Kidney capillary endothelial cell (primary cell): ENCODE data around the gene RASGRF1.

Experiments used
- DNase-seq: peaks from one replicate; pipeline ENCODE4 v3.0.0-alpha.2; 2018; ENCODE audit warnings: low spot score

The RASGRF1 gene

DNA sequence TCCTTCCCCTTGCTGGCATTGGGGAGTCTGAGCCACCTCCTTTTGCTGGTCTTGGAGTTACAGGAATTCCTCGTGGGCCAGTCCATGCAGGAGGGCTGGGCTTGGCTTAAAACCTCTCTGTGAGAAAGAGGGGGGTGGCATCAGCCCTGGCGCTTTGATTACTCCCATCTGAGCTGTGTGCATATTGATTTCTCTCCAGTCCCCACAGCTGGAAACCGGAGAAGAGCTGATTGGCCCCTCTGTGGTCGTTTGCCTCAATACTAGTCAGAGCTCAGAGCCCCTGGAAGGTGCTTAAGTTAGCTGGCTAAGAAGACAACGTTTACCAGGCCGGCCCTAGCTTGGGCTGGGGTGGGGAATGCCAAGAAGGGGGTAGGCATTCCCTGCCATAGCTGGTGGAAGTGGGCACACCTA, 4.0 kb upstream of the RASGRF1 start:
- DNase-seq = no peak

DNA sequence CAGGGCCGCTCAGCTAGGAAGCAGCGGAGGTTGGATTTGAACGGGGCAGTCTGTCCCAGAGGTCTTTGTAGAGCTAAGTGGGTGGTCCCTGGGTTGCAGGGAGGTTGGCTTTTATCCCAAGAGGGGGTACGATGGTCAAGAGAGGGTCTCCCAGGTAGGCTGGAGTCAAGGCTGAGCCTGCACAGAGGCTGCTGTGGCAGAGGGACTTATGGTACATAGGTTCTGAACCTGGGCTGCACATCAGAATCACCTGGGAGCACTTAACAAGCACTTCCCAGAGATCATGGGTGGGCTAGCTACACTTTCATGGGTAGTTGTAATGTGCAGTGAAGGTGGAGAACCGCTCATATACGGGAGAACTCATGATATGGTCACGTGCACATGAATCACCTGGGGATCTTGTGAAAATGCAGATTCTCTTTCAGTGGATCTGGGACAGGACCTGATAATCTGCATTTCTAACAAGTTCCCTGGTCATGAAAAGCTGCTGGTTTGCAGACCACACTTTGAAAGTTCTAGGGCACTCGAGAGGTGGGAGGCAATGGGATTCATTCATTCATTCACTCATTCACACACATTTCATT, 2.9 kb upstream of the RASGRF1 start:
- no peak for DNase-seq

DNA sequence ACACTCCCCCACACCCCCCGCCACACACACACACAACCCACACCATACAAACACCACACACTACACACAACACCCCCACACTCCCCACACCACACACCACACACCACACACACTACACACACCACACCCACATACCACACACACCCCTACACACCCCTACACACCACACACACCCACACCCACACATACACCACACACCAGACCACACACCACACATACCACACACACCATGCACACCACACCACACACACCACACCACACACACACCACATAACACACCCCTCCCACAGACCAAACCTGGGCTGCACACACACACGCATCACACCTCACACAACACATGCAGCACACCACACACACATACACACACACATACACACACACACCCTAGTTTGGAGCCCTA, 1.8 kb upstream of the RASGRF1 start:
- DNase-seq = no peak

DNA sequence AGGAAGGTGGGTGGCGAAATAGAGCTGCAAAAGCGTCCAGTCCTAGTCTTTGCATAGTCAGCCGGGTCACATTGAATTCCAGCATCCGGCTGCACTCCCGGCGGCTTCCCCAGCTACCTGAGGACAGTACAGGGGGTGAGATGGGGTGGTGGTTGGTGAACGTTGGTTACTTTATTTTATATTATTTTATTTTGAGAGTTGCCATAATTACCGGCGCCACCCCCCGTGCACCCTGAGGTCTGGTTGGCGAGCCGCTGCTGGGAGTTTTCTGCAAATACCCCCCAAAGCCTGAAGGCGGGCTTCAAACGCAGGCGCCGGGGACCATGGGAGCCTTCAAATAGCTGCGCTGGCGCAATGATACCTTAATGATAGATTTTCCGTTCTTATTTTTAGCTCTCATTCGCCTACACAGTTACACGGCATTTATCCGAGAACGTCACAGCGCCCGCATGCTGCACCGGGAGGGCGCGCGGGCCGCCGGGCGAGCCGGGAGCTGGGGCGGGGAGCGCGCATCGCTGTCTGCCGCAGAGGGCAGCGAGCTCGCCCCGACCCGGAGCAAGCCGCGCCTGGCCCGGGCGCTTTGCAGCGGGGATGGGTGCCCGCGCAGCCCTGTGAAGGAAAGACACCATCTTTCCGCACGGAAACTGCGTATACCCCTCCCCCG, 756 bp upstream of the RASGRF1 start:
- DNase-seq = no peak

DNA sequence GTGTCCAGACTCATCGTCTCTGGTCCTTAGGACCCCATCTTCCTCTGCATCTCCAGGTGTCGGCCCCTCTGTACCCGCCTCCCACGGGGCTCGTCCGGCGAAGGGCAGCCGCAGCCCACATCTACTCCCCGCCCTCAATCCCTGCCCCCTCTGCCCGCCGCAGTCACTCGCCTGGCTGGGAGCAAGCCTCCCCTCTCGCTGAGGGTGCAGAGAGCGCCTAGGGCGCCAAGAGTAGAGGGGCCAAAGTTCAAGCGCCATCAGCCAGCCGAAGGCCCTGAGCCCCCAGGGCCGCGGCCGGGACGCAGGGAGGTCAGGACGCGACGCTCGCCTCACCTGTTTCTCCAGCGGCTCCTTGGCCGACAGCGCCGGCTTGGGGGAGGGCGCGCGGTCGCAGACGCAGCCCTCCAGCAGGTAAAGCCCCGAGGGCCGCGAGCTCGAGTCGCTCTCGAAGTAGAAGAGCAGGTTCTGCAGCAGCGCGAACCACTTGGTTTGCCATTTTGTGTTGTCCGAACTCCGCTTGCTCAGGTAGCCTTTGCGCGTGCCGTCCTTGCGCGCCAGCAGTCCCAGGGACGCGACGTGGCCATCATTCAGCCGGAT, 592 bp downstream of the RASGRF1 start:
- DNase-seq = no peak

DNA sequence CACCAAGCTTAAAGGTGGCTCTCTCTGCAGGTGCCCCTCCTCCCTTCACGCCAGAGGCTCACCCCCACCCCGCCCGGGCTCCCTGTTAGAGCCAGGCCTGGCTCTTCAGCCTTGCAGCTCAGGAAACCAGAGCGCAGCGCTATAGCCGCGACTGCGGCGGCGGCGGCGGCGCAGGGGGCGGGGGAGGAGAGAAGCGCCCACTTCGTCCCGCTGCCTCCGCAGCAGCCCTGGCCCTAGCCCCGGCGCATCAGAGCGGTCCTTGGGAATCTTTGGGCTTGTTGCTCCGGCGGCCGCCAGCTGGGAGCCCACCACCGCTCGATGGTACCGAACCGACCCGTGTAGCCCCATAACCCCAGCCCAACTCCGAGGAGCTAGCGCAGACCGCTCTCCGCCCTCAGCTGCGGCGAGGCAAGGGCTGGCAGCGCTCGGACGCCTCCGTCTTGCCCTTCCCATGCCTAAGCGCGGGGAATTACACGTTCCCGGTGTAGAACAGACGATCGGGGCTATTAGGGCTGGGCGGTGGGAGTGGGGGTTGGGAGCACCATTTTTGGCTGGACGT, 1.2 kb downstream of the RASGRF1 start:
- no peak for DNase-seq

DNA sequence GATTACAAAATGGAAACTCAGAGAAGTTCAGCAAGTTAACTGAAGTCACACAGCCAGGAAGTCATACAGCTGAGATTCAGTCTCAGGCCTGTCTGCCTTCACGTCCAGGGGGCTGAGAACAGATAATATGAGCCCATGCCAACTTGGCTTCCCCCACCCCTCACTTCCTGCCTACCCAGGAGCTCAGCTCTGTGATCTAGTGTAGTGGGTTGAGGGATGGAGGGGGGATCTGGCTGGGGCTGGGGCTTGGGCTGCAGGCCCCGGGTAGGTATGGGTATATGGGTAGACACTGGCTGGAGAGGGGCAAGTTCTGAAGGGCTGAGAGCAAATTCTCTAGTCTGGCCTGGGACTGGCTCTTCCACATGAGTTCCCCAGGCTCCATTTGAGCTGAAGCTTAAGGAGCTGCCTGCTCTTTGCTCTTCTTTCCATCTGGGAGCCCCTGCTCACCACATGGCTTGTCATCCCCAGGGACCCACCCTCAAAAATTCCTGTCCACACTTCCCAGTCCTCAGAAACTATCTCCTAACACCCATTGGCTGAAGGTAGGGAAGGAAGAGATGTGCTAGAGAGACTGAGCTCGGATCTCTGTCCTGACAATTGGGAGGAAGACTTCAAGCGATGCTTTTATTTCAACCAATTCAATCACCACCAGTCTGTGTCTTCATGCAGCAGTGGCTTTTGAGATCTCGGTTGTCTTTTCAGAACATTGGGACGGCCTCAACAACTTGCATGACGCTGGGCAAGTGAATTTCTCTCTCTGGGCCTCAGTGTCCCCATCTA, 2.0 kb downstream of the RASGRF1 start:
- DNase-seq = no peak

DNA sequence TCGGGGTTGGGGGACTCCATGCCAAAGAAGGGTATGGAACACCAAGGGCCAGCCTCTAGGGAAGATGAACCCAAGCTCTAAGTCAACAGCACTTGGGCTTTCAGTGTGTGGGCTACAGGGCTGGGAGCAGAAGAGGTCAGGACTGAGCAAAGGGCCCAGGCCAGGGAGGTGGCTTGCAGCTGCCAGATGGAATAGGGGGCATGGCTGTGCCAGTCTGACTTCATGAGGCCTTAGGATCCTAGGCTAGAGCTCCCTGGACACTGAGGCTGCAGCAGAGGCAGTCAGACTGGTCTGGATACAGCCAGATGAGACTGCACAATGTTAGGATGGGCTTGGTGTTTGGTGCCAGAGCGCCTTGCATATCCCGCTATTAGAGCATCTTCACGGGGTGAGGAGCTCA, 3.8 kb downstream of the RASGRF1 start:
- DNase-seq = no peak

DNA sequence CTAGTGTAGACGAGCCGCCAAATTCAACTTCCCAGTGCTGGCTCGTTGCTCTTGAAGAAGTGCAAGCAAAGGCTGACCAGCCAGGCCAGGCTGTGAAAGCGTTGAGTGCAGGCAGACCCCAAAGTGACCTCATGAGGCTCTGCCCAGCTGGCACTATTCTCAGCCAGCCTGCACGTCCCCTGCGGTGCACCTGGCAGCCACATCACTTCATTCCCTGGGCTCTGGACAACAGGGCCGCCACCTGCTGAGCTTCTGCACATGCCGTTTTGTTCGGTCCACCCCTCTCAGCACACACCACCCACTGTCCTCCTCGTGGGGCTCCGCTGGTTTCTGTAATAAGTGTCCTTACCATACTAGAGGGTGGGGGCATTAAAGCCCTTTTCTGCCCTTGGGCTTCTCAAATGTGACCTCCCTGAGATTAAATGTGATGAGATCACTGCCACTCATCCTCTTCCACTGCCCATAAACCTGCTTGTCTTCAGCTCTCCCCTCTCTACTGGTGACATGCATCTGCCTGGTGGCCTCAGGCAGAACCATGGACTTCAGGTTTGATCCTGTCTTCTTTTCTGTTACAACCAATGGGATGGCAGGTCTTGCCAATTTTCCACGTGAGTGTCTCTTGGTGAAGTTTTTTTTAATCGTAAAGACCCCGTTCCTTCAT, 6.1 kb downstream of the RASGRF1 start:
- no peak for DNase-seq

DNA sequence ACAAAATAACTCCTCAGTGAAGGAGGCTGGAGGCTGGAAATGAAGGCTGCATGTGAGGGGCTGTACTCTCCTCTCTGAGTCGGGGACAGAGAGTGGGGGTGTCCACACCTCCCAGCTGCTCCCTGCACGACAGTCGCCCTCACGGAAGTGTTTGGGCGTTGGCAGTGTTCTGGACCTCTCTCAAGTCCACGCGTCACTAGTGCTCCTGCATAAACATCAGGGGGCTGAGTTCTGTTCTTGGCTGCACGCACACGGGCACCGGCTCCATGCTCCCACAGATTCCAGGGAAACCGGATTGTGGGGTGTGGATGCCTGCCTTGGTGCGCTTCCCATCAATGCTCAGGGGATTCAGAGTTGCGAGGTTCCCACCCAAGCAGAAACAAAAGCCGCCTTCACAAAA, 7.4 kb downstream of the RASGRF1 start:
- DNase-seq = no peak

DNA sequence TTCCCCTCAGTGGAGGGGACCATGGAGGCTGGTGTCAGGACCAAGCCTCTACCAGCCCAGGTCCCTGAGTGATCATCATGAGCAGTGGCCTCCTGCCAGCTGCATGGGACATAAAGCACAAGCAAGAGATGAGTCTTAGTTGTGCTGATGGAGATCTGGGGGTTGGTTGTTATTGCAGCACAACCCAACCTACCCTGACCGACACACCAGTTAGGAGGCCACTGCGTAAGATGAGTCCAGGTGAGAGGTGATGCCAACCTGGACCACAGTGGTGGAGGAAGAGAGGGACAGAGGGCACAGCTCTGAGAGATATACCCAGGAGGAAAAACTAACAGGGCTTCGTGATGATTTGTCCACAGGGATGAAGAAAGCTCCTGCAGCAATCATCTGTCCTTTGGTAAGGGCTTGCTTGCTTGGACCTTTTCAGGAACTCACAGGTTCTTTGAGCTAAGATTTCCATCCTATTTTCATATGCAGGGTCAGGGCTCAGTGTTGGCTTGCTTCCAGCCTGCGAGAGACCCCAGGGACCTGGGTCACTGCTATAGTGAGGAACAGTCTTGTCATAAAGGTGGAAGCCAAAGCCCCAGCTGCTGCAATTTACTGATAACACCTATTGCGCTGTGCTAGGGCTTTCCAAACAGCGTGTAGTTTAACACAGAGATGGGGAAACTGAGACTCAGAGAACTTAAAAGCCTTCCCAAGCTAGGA, 8.1 kb downstream of the RASGRF1 start:
- DNase-seq = no peak

DNA sequence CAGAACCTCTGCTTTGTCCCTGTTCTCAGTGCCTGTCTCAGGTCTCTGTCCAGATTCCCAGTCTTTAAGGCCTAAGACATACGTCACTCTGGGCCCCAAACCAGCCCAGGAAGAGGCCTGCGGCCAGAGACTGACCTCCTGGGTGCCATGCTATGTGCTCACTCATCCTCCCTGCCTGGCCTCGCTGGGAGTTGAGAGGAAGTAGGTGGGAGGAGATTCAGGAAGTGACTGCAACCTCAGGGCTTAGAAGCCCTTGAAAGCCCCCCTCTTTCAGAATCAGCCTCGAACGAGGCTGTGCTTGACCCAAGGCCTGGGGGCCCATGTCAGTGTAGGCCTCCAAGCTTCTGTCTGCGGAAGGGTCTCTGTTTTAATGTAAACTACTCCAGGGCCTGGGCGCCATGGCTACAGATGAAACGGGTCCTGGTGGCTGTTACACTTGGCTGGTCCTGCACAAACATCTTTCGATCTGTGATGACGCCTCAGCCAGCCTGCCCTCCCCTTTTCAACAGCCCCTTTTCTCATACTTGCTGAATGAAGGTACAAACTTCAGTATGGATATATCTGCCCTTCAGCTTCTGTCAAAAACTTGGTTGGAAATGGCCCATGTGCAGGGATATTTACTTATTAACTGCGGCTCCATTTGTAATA, 11.7 kb downstream of the RASGRF1 start:
- DNase-seq = no peak

DNA sequence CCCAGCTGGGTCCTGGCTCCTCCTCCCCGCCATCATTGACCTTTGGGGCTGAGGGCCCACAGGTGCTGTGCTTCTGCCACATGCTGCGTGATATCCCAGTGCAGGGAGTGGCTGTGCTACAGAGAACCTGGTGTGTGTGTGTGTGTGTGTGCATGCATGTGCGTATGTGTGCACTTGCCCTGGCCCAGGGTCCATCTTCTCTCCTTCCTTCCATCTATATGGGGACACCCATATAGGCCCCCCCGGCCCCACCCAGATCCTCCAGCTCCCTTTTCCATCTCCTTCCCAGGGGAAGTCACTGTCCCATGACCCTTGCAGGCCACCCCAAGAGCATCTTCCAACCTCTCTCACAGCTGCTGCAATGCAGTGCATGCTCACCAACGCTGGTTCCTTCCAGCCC, 12.6 kb downstream of the RASGRF1 start:
- DNase-seq = no peak

DNA sequence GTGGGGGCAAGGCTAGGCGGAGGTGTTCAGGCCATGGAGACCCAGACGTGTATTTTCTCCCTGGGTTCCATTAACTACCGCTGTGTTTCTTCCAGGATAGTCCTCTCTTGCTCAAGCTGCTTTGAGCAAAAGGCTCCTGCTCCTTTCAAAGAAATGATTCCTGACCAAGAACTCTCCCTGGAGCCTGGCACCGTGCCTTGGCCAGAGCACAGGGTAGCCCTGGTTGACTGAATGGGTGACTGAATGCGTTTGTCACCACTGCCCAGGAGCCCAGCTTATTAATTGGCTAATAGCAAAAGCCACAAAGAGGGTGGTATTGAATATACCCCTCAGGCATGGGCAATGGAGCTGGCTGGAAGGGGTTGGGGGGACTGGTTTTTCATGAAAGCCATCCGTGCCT, 13.9 kb downstream of the RASGRF1 start:
- DNase-seq = no peak

DNA sequence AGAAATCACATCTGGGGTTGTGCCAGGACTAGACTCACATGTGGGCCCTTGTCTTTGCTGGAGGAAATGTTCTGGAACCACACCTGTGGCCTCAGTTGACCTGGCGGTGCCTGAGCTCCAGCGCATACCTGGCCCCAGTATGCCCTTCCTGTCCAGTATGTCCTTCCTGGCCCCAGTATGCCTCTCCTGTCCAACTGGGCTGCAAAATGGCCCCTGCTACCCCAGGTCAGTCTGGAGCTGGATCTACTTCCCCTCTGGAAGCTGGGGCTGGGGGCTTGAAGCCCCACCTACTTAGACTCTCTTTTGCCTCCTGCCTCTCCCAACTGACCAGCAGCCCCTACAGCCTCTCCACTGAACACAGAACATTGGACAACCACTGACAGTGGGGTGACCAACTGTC, 15.3 kb downstream of the RASGRF1 start:
- no peak for DNase-seq

DNA sequence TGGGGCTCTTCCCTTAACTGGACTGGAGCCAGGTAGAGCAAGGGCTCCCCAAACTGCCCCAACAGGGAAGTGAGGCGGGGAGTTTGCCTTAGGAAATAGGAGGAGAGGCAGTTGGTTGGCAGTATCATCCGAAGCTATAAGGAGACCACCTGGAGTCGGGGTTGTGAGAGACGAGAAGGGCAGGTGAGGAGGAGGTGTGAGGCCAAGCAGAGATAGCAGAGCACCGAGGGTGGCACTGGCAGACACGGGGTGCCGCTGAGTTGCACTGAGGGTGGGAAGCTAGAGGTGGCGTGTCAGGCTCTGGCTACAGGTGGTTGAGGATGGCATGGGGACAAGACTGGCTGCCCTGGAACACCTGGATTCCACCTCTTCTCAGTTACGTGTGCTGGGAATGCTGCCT, 17.2 kb downstream of the RASGRF1 start:
- DNase-seq = no peak

DNA sequence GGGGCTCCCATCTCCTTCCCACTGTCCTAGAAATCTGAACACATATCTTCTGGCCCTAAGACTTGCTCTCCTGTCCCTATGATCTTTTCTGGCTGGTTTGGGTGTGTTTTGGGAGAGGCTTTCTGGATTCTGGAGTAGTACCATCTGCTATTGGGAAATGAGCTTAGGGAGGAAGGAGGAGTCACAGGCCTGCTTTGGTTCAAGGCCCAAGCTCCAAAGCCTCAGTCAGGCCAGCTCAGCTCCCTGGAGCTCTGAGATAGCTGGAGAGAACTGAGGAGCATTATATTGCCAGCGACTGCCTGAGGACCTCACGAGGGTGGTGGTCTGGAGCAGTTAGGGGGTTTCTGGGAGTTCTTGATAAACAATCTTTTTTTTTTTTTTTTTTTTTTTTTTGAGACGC, 18.7 kb downstream of the RASGRF1 start:
- no peak for DNase-seq

DNA sequence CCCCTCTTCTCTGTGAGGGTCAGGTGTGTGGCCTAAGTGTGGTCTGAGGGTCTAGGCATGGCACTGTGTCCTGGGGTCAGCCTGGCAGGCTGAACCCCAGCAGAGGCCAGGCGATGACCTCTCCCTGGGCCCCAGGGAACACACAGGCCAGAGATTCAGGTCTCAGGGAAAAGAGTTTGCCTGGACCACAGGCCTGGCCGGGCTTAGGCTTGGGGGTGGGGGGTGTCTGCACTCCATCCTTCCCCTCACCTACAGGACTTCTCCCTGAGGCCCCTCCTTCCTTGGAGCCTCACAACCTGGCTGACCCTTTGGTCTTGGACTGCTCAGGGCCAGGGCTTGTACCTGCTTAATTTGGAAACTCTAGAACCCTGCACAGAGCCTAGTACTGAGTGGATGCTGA, 21.8 kb downstream of the RASGRF1 start:
- no peak for DNase-seq

DNA sequence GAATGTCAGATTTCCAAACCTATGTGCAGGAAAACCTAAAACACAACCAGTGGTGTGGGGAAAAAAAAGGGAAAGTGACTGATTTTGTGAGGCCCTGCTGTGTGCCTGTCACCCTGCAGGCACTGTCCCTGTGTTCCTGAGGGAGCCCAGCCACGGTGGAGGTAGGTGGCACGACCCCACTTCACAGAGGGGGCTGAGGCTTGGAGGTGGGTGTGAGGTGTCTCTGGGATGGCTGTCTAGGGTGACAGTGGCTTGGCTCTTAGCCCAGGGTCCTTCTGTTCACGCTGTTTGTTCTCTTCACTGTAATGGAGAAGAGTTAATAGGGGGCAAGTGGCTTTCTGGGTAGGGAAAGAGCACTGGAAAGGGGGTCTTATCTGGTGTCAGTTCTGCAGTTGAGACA, 22.6 kb downstream of the RASGRF1 start:
- DNase-seq = no peak

DNA sequence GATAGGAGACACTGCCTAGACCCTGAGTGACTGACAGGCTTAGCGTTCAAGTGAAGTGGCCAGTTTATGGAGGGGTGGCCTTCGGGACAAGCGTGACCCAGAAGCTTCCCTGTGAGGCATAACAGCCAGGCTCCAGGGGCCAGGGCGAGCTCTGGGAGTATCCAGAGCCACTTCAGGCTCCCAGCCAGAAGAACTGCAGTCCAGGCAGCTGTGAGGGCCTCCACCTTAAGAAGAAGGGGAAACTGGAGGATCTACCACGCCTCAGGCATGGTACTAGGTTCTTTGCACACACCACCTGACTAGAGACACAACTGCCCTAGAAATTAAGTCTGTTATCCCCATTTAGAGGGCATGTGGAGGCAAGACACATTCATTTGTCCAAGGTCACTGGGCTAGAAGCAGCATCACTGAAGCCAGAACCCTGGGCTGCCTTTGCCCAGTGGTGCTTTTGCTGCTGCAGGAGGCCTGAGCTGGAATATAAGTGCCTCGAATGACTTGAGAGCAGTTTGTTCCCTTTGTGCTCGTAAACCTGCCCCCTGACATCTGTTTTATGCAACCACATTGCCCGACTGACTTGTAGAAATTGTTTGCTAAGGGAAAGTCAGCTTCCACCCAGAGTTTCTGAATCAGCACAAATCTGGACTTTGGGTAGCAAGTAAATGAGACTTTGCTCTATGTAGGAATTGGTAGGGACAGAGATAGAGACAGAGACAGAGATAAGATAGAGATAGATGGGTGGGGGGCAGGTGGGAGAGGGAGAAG, 23.3 kb downstream of the RASGRF1 start:
- DNase-seq = no peak
